ENCODE measurements around the gene ANKRD31. TPM values are rescaled to one million over a fixed set of nuclear protein-coding genes. Genes with fewer than 3 reads are reported as not detected.

Gene ANKRD31
- total RNA-seq, 4 donors from 2014 or later: 0.16 TPM; not detected in 3

DNA sequence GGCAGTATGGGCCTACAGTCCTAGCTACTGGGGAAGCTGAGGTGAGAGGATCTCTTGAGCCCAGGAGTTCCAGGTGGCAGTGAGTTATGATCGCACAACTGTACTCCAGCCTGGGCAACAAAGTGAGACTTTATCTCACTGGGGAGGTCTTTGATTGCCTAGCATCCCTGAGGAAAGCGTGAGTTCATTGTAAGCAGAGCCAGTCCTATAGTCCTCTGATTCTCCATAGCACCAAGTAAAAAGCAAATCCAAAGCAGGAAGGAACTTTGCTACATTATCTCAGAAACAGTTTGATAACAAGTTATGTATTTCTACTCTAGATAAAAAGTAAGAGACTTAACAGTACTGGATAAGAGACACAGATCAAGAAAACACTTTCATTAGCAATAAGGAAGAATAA lies 37.6 kb downstream of the ANKRD31 start:
- no peak overlapping the region for H3K4me3 ChIP-seq
- in situ Hi-C loops (cut with MboI; ENCODE audit: low pct_ligation_motif_present in 1 of 4, low pct_unique_long_range_greater_than_20kb in 1 of 4, low sequenced_read_pairs in 3 of 4) (no loop called here), intact Hi-C loops (cut with DNase I; ENCODE audit: low total_unique reads) (no loop called here)
- no peak for DNase-seq
- 40 to 83% methylated on average over 1 to 2 of the region's 2 CpGs for WGBS, 2 donors (ENCODE audit: low coverage in 1 of 2)
- no peaks in the 10 kb centered on the region for H3K36me3 ChIP-seq
- TF ChIP-seq POLR2AphosphoS5 (IDR thresholded peaks at IDR 0.05) (no peak), EP300 (IDR thresholded peaks at IDR 0.05; ENCODE audit: low read depth) (no peak), POLR2A (IDR thresholded peaks at IDR 0.05) (no peak)
- TF ChIP-seq, protein P1, sequence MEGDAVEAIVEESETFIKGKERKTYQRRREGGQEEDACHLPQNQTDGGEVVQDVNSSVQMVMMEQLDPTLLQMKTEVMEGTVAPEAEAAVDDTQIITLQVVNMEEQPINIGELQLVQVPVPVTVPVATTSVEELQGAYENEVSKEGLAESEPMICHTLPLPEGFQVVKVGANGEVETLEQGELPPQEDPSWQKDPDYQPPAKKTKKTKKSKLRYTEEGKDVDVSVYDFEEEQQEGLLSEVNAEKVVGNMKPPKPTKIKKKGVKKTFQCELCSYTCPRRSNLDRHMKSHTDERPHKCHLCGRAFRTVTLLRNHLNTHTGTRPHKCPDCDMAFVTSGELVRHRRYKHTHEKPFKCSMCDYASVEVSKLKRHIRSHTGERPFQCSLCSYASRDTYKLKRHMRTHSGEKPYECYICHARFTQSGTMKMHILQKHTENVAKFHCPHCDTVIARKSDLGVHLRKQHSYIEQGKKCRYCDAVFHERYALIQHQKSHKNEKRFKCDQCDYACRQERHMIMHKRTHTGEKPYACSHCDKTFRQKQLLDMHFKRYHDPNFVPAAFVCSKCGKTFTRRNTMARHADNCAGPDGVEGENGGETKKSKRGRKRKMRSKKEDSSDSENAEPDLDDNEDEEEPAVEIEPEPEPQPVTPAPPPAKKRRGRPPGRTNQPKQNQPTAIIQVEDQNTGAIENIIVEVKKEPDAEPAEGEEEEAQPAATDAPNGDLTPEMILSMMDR (IDR thresholded peaks at IDR 0.05): no peak
- no peak overlapping the region for H3K27ac ChIP-seq
- H3K4me1 ChIP-seq: no peaks in the 10 kb centered on the region
- H3K9me3 ChIP-seq: no peaks in the 10 kb centered on the region
- H3K27me3 ChIP-seq: no peaks in the 10 kb centered on the region

DNA sequence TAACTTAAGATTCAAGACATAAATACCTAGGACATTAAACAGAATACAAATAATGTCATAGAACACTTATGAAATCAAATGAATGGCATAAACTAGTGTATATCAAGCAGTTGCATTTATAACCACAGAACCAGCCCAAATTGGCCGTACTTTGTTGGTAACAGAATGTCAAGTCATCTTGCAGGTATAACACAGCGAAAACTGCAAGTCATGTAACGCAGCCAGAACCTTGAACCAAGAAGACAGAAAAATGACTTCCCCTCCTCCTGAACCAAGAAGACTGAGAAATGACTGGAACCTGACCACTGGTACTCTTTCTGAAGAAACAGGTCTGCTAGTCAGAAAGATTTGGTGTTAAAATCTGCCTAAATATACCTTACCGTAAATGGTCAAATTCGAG lies 38.9 kb downstream of the ANKRD31 start:
- DNase-seq: no peak
- H3K27ac ChIP-seq: no peak overlapping the region
- no peaks in the 10 kb centered on the region for H3K36me3 ChIP-seq
- in situ Hi-C loops (cut with MboI; ENCODE audit: low pct_ligation_motif_present in 1 of 4, low pct_unique_long_range_greater_than_20kb in 1 of 4, low sequenced_read_pairs in 3 of 4): no loop called here
- no peaks in the 10 kb centered on the region for H3K4me1 ChIP-seq
- no peak overlapping the region for H3K4me3 ChIP-seq
- TF ChIP-seq EP300 (IDR thresholded peaks at IDR 0.05; ENCODE audit: low read depth): no peak
- TF ChIP-seq, protein P1 (IDR thresholded peaks at IDR 0.05): no peak
- TF ChIP-seq POLR2AphosphoS5 (IDR thresholded peaks at IDR 0.05): no peak
- WGBS, 2 donors (ENCODE audit: low coverage in 1 of 2): 87 to 97% methylated on average over 3 to 5 of the region's 5 CpGs
- intact Hi-C loops (cut with DNase I; ENCODE audit: low total_unique reads): no loop called here
- no peaks in the 10 kb centered on the region for H3K9me3 ChIP-seq
- peaks cover 3% of the 10 kb centered on the region for H3K27me3 ChIP-seq

DNA sequence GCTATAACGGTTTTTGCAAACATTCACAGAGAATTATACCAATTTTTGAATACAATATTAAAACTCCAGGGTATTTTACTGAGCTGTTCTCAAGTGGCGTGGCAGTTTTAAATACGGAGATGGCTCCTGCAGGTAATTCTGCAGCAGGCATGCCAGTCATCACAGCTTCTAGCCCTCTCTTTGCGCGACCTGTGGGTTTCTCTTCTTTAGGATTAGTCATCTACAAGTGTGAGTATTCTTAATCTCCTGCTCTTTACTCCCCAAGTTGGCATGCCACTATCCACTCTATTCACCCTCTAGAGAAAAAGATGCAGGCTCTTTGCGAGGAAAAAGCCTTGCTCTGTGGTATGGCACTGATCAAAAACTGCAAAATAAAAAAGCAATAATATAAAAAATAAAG lies 43.9 kb downstream of the ANKRD31 start:
- Histone ChIP-seq H3K36me3 (no peaks in the 10 kb centered on the region), H3K27me3 (peaks cover 5% of the 10 kb centered on the region), H3K27ac (no peak overlapping the region), H3K4me3 (no peak overlapping the region), H3K4me1 (no peaks in the 10 kb centered on the region), H3K9me3 (no peaks in the 10 kb centered on the region)
- DNase-seq: no peak
- no peak for TF ChIP-seq POLR2AphosphoS5 (IDR thresholded peaks at IDR 0.05)
- TF ChIP-seq, protein P1 (IDR thresholded peaks at IDR 0.05): no peak
- no peak for TF ChIP-seq EP300 (IDR thresholded peaks at IDR 0.05; ENCODE audit: low read depth)
- no peak for TF ChIP-seq POLR2A (IDR thresholded peaks at IDR 0.05)
- WGBS, 2 donors (ENCODE audit: low coverage in 1 of 2): 85 to 92% methylated on average over 6 of the region's 6 CpGs
- in situ Hi-C loops (cut with MboI; ENCODE audit: low pct_ligation_motif_present in 1 of 4, low pct_unique_long_range_greater_than_20kb in 1 of 4, low sequenced_read_pairs in 3 of 4) (no loop called here), intact Hi-C loops (cut with DNase I; ENCODE audit: low total_unique reads) (no loop called here)

DNA sequence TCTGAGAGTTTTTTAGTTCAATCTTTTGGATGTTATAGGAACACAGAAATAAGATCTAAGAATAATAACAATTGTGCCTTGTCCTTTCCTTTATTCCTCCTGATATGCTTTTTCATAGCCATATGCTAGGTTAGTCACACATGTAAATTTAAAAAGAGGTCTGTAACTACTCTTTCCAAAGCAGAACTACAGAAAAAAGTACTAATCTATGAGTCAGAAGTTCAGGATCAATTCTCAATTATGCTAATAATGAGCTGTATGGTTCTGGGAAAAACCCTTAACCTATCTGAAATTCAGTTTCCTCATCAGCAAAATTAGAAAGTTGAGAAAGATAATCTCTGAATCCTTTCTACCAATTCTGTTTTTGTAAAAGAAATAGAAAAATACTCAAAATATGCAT lies 44.4 kb downstream of the ANKRD31 start:
- in situ Hi-C loops (cut with MboI; ENCODE audit: low pct_ligation_motif_present in 1 of 4, low pct_unique_long_range_greater_than_20kb in 1 of 4, low sequenced_read_pairs in 3 of 4) (no loop called here), intact Hi-C loops (cut with DNase I; ENCODE audit: low total_unique reads) (no loop called here)
- Histone ChIP-seq H3K9me3 (no peaks in the 10 kb centered on the region), H3K4me3 (no peak overlapping the region), H3K27ac (no peak overlapping the region), H3K36me3 (no peaks in the 10 kb centered on the region), H3K27me3 (peaks cover 5% of the 10 kb centered on the region), H3K4me1 (no peaks in the 10 kb centered on the region)
- TF ChIP-seq POLR2A (IDR thresholded peaks at IDR 0.05) (no peak), POLR2AphosphoS5 (IDR thresholded peaks at IDR 0.05) (no peak), EP300 (IDR thresholded peaks at IDR 0.05; ENCODE audit: low read depth) (no peak)
- TF ChIP-seq, protein P1 (IDR thresholded peaks at IDR 0.05): no peak
- DNase-seq: no peak
